Muscle layer of colon (tissue), 2 donors: ENCODE measurements around the gene GALC.

Experiments used
- H3K27ac ChIP-seq: one replicate; pipeline ENCODE4 v1.7.0; 2013; ENCODE audit warnings: low read depth, mild to moderate bottlenecking, low read length, moderate library complexity
- H3K27me3 ChIP-seq, 2 donors: one replicate each; pipeline ENCODE4 v1.7.0; 2013; ENCODE audit warnings: low read length in 2 of 2, mild to moderate bottlenecking in 2 of 2; ENCODE audit not compliant: insufficient read depth in 2 of 2, control insufficient read depth in 1 of 2
- H3K36me3 ChIP-seq: one replicate; pipeline ENCODE4 v1.7.0; 2013; ENCODE audit warnings: mild to moderate bottlenecking, low read length; ENCODE audit not compliant: insufficient read depth
- H3K4me1 ChIP-seq: one replicate; pipeline ENCODE4 v1.7.0; 2013; ENCODE audit warnings: mild to moderate bottlenecking, low read length; ENCODE audit not compliant: insufficient read depth
- H3K4me3 ChIP-seq, 2 donors: one replicate each; pipeline ENCODE4 v1.7.0; 2013; ENCODE audit warnings: low read length in 2 of 2, low read depth in 1 of 2, mild to moderate bottlenecking in 1 of 2, moderate library complexity in 1 of 2
- H3K9ac ChIP-seq: one replicate; pipeline ENCODE4 v1.7.0; 2013; ENCODE audit warnings: low read length
- H3K9me3 ChIP-seq: one replicate; pipeline ENCODE4 v1.7.0; 2013; ENCODE audit warnings: mild to moderate bottlenecking, low read length
- donor health status: abdominal sarcoma.
- donor health status: Adenocarcinoma of cecum.

The GALC gene

GRCh38 chr14:87989221-87989955 is 3.6 kb downstream of the GALC start:
- Histone ChIP-seq H3K27ac (no peak overlapping the region), H3K36me3 (no peaks in the 10 kb centered on the region), H3K4me1 (peaks cover 13% of the 10 kb centered on the region), H3K9me3 (no peaks in the 10 kb centered on the region), H3K4me3 (no peak overlapping the region), H3K9ac (no peak overlapping the region), H3K27me3 (no peaks in the 10 kb centered on the region)

GRCh38 chr14:87979689-87980088 is 13.3 kb downstream of the GALC start:
- no peak overlapping the region for H3K4me3 ChIP-seq
- no peaks in the 10 kb centered on the region for H3K27me3 ChIP-seq
- H3K27ac ChIP-seq: no peak overlapping the region
- no peaks in the 10 kb centered on the region for H3K4me1 ChIP-seq
- peaks cover 7% of the 10 kb centered on the region for H3K36me3 ChIP-seq
- no peak overlapping the region for H3K9ac ChIP-seq
- H3K9me3 ChIP-seq: no peaks in the 10 kb centered on the region

DNA sequence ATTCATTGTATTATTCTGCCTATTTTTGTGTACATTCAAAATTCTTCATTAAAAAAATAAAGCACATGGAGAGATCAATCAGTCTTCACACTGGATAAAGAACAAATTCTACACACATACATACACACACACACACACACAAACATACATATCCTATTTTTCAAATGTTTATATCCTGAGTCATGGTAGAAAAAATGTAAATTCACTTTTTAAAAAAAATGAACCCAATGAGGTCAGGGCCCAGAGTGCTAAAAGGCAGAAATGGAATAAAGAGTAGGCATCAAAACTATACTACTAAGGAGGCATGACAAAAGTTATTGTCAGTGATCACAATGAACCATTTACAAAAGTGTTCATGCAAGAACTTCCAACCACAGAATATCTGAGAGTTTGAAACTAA is 17.3 kb downstream of the GALC start:
- Histone ChIP-seq H3K4me3 (no peak overlapping the region), H3K9ac (no peak overlapping the region), H3K27ac (no peak overlapping the region), H3K27me3 (no peaks in the 10 kb centered on the region), H3K9me3 (no peaks in the 10 kb centered on the region), H3K4me1 (no peaks in the 10 kb centered on the region), H3K36me3 (peaks cover 5% of the 10 kb centered on the region)

GRCh38 chr14:87971010-87971409 is 22.0 kb downstream of the GALC start:
- no peak overlapping the region for H3K4me3 ChIP-seq
- H3K4me1 ChIP-seq: no peaks in the 10 kb centered on the region
- H3K9ac ChIP-seq: no peak overlapping the region
- peaks cover 5% of the 10 kb centered on the region for H3K36me3 ChIP-seq
- no peaks in the 10 kb centered on the region for H3K9me3 ChIP-seq
- no peak overlapping the region for H3K27ac ChIP-seq
- H3K27me3 ChIP-seq: no peaks in the 10 kb centered on the region

DNA sequence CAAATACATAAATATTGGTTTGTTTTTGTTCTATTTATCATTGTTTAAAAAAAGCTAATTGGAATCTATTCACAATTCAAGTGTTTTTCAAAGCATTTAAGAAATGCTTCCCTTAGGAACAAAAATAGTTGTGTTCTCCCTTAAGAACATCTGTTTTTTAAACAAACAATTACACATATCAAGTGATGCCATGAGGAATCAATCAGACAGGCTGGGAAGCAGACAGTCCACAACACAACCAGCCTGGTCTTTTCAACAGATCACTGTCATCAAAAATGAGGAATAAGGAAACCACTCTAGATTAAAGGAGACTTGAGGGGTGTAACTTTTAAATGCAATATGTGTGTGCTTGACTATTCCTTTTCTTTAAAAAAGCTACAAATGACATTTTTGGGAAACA is 25.5 kb downstream of the GALC start:
- H3K27me3 ChIP-seq: no peaks in the 10 kb centered on the region
- H3K36me3 ChIP-seq: peaks cover 15% of the 10 kb centered on the region
- no peaks in the 10 kb centered on the region for H3K9me3 ChIP-seq
- no peaks in the 10 kb centered on the region for H3K4me1 ChIP-seq
- H3K4me3 ChIP-seq: no peak overlapping the region
- H3K27ac ChIP-seq: no peak overlapping the region
- H3K9ac ChIP-seq: no peak overlapping the region

DNA sequence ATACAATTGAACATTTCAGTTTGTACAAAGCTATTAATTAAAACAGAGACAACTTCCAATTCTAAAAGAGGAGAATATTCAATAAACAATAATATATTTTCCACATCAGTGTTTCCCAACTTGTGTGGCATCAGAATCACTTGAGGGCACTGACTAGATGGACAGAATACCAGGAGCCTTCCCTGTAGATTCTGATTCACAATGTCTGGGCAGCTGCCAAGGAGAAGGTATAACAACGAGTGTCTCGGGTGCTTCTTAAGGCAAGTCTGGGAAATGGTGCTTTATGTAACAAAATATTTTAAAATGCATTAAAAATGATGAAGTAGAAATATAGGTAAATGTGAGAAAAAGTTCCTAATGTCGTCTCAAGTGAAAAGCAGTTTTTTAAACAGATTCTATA is 26.2 kb downstream of the GALC start:
- H3K27ac ChIP-seq: no peak overlapping the region
- H3K36me3 ChIP-seq: peaks cover 20% of the 10 kb centered on the region
- H3K9ac ChIP-seq: no peak overlapping the region
- no peak overlapping the region for H3K4me3 ChIP-seq
- H3K9me3 ChIP-seq: no peaks in the 10 kb centered on the region
- H3K4me1 ChIP-seq: no peaks in the 10 kb centered on the region
- H3K27me3 ChIP-seq: no peaks in the 10 kb centered on the region

GRCh38 chr14:87961246-87961645 is 31.7 kb downstream of the GALC start:
- Histone ChIP-seq H3K36me3 (peaks cover 19% of the 10 kb centered on the region), H3K9me3 (no peaks in the 10 kb centered on the region), H3K4me1 (no peaks in the 10 kb centered on the region), H3K4me3 (no peak overlapping the region), H3K27me3 (no peaks in the 10 kb centered on the region), H3K27ac (no peak overlapping the region), H3K9ac (no peak overlapping the region)

DNA sequence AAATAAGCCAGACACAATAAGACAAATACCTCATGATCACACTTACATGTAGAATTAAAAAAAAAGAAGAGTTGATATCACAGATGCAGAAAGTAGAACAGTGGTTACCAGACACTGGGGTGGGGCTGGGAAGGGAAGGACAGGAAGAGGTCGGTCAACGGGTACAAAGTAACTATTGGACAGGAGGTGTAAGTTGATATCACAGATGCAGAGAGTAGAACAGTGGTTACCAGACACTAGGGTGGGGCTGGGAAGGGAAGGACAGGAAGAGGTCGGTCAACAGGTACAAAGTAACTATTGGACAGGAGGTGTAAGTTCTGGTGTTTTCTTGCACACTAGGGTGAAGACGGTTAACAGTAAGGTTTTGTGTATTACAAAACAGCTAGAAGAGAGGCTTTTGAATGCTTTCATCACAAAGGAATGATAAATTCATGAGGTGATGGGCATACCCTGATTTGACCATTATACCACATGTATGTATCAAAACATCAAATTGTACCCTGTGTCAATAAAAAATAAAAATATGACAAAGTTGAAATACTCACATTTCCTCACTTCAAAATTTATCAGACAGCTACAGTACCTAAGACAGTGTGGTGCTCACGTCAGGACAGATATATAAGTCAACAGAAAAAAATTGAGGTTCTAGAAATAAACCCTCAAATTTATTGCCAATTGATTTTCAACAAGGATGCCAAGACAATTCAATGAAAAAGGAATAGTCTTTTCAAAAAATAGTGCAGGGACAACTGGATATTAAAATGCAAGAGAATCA is 32.8 kb downstream of the GALC start:
- Histone ChIP-seq H3K4me3 (no peak overlapping the region), H3K9me3 (no peaks in the 10 kb centered on the region), H3K27ac (no peak overlapping the region), H3K9ac (no peak overlapping the region), H3K27me3 (no peaks in the 10 kb centered on the region), H3K36me3 (peaks cover 19% of the 10 kb centered on the region), H3K4me1 (no peaks in the 10 kb centered on the region)

DNA sequence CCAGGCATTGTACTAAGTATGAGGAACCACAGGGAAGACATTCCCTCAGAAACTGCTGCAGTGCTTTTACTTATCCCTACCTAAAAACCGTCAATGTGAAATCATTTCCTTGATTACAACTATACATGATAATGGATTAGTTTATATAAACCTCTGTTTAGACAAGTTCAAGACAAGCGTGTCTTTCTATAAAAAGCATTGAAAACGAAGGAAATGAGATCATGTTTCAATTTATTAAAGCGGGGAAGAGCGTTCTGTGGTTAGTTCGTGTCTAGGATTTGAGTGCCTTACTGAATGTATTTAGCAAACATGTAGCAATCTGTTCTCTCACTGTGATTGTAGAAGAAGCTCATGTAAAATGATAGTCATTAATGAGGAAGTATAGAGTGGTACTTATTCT is 37.5 kb downstream of the GALC start:
- Histone ChIP-seq H3K4me3 (no peak overlapping the region), H3K27me3 (no peaks in the 10 kb centered on the region), H3K36me3 (no peaks in the 10 kb centered on the region), H3K27ac (no peak overlapping the region), H3K9me3 (no peaks in the 10 kb centered on the region), H3K9ac (no peak overlapping the region), H3K4me1 (no peaks in the 10 kb centered on the region)

DNA sequence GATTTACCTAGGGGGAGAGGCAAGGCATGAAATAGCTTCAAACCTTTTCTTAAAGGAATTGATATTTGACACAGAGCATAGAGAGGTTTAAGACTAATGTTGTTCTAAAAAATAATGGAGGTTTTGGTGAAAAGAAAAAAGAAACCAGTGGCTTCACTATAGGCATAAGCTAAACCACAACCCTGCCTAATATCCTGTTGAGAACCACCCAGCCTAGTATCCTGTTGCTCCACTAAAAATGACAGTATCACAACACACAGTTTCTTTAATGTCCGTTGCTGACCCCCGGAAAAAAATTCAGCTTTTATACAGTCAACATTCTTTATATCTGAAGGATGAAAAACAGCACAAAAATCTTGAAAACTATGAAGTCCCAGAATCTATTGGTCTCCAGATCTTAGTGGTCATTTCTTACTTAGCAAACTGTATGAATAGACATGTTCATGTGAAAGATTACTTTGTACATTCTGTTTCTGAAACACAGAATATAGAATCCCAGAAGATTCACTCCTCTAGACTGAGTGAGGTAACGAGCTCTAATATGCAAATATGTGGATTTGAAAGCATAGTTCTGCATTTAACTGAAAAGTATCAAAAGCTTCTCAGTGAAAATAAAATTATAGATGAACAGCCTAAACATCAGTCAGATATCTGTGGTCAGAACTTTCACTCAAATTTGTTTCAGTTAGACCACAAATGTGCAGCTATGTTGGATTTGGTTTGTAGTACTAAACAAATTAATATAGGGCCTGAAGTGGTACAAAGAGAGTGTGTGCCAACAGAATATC is 40.5 kb downstream of the GALC start:
- no peak overlapping the region for H3K4me3 ChIP-seq
- H3K27ac ChIP-seq: no peak overlapping the region
- no peaks in the 10 kb centered on the region for H3K9me3 ChIP-seq
- H3K27me3 ChIP-seq: no peaks in the 10 kb centered on the region
- H3K36me3 ChIP-seq: peaks cover 9% of the 10 kb centered on the region
- H3K4me1 ChIP-seq: no peaks in the 10 kb centered on the region
- H3K9ac ChIP-seq: no peak overlapping the region

- Histone ChIP-seq H3K4me1 (no peaks in the 10 kb centered on the region), H3K9ac (no peak overlapping the region), H3K36me3 (peaks cover 42% of the 10 kb centered on the region), H3K27me3 (no peaks in the 10 kb centered on the region), H3K27ac (no peak overlapping the region), H3K4me3 (no peak overlapping the region), H3K9me3 (no peaks in the 10 kb centered on the region)
Measured at GRCh38 chr14:87944987-87945604, 47.9 kb downstream of the GALC start.
